IMR-90 (cell line): ENCODE measurements around the gene CGN. TPM values are rescaled to one million over a fixed set of nuclear protein-coding genes. Genes with fewer than 3 reads are reported as not detected.

ENCODE experiments used
- ATAC-seq: fragments of 200-7000 bp; cut with Tn5 transposase; 2 replicates; pipeline ENCODE4 v1.9.1; 2020; ENCODE audit warnings: low read depth, mild to moderate bottlenecking, moderate library complexity
- BruUV-seq: library from RNA; stranded (reverse); fragments of 400-500 nt; replicated peaks from 2 replicates; lab custom pipeline; 2021; lab: Mats Ljungman, UMichigan
- CTCF ChIA-PET: fragments of 300-600 bp; formaldehyde crosslinking; extraction: SDS; loops from one replicate; lab custom pipeline; 2021; ENCODE audit warnings: antibody characterized with exemption; lab: Yijun Ruan, JAX
- POLR2A ChIA-PET: fragments of 300-600 bp; sonication (Branson Sonifier 250); formaldehyde crosslinking; loops from one replicate; lab custom pipeline; 2022; ENCODE audit warnings: antibody characterized with exemption; ENCODE audit not compliant: unreplicated experiment; lab: Charles Lee
- DNase-seq: peaks from one replicate; pipeline ENCODE4 v3.0.0; 2013
- H2AFZ ChIP-seq: replicated peaks from 2 replicates; pipeline ENCODE3; 2013; ENCODE audit warnings: low read length, mild to moderate bottlenecking; ENCODE audit not compliant: poor library complexity
- H2AK5ac ChIP-seq: 2 replicates; pipeline ENCODE4 v1.6.1; 2013; ENCODE audit warnings: low read depth, low read length, inconsistent platforms
- H2AK9ac ChIP-seq: replicated peaks from 2 replicates; pipeline ENCODE3; 2013; ENCODE audit warnings: mild to moderate bottlenecking, low read depth, low read length, moderate library complexity; ENCODE audit not compliant: poor library complexity
- H2BK120ac ChIP-seq: 2 replicates; pipeline ENCODE4 v1.6.1; 2013; ENCODE audit warnings: low read depth, low read length, inconsistent platforms
- H2BK15ac ChIP-seq: 3 replicates; pipeline ENCODE4 v1.6.1; 2013; ENCODE audit warnings: low read depth, low read length, inconsistent platforms
- H2BK20ac ChIP-seq: 2 replicates; pipeline ENCODE4 v1.6.1; 2013; ENCODE audit warnings: low read depth, mild to moderate bottlenecking, inconsistent platforms, low read length, moderate library complexity
- H2BK5ac ChIP-seq: 2 replicates; pipeline ENCODE4 v1.6.1; 2013; ENCODE audit warnings: mild to moderate bottlenecking, low read depth, low read length, inconsistent platforms; ENCODE audit not compliant: poor library complexity, severe bottlenecking
- H3K14ac ChIP-seq: replicated peaks from 2 replicates; pipeline ENCODE4 v1.6.1; 2013; ENCODE audit warnings: low read depth, low read length, inconsistent platforms
- H3K18ac ChIP-seq: 2 replicates; pipeline ENCODE4 v1.6.1; 2013; ENCODE audit warnings: low read depth, low read length, control low read depth
- H3K23ac ChIP-seq: 2 replicates; pipeline ENCODE4 v1.6.1; 2013; ENCODE audit warnings: low read depth, low read length, inconsistent platforms
- H3K27ac ChIP-seq: 2 replicates; pipeline ENCODE4 v1.5.1; 2013; ENCODE audit warnings: mild to moderate bottlenecking, control low read depth, low read length; ENCODE audit not compliant: insufficient read depth
- H3K27me3 ChIP-seq: 2 replicates; pipeline ENCODE4 v1.6.1; 2013; ENCODE audit warnings: low read length; ENCODE audit not compliant: control insufficient read depth, insufficient read depth
- H3K36me3 ChIP-seq: 2 replicates; pipeline ENCODE4 v1.6.1; 2013; ENCODE audit warnings: low read length, mixed read lengths; ENCODE audit not compliant: control insufficient read depth, insufficient read depth
- H3K4ac ChIP-seq: 2 replicates; pipeline ENCODE4 v1.6.1; 2013; ENCODE audit warnings: low read depth, low read length, inconsistent platforms
- H3K4me1 ChIP-seq: 2 replicates; pipeline ENCODE4 v1.6.1; 2013; ENCODE audit warnings: low read length, mixed read lengths; ENCODE audit not compliant: control insufficient read depth, insufficient read depth
- H3K4me2 ChIP-seq: 2 replicates; pipeline ENCODE4 v1.6.1; 2013; ENCODE audit warnings: low read depth, mild to moderate bottlenecking, control low read depth, low read length, moderate library complexity
- H3K4me3 ChIP-seq: 2 replicates; pipeline ENCODE4 v1.5.1; 2013; ENCODE audit warnings: low read depth, mild to moderate bottlenecking, control low read depth, low read length, moderate library complexity; ENCODE audit not compliant: insufficient read depth
- H3K56ac ChIP-seq: 2 replicates; pipeline ENCODE4 v1.6.1; 2013; ENCODE audit warnings: low read length, inconsistent platforms; ENCODE audit not compliant: insufficient read depth; ENCODE audit errors: extremely low read depth
- H3K79me1 ChIP-seq, 2 experiments: 2 replicates each; pipeline ENCODE4 v1.6.1; 2013; ENCODE audit warnings: low read length in 2 of 2, inconsistent platforms in 1 of 2, low read depth in 1 of 2
- H3K9ac ChIP-seq: 2 replicates; pipeline ENCODE4 v1.6.1; 2013; ENCODE audit warnings: low read depth, low read length, control low read depth
- H3K9me1 ChIP-seq: 2 replicates; pipeline ENCODE4 v1.6.1; 2013; ENCODE audit warnings: low read length, inconsistent platforms; ENCODE audit not compliant: insufficient read depth
- H3K9me3 ChIP-seq: 2 replicates; pipeline ENCODE4 v1.6.1; 2013; ENCODE audit warnings: low read length; ENCODE audit not compliant: control insufficient read depth, insufficient read depth
- H4K20me1 ChIP-seq: 2 replicates; pipeline ENCODE4 v1.6.1; 2013; ENCODE audit warnings: low read length, inconsistent platforms; ENCODE audit not compliant: insufficient read depth
- H4K5ac ChIP-seq: 2 replicates; pipeline ENCODE4 v1.6.1; 2013; ENCODE audit warnings: mild to moderate bottlenecking, low read depth, low read length, control low read depth
- H4K8ac ChIP-seq, 2 experiments: 2 replicates each; pipeline ENCODE4 v1.6.1; 2013; ENCODE audit warnings: low read depth in 2 of 2, low read length in 2 of 2, control low read depth in 1 of 2, inconsistent platforms in 1 of 2
- H4K91ac ChIP-seq: 2 replicates; pipeline ENCODE4 v1.6.1; 2013; ENCODE audit warnings: low read depth, low read length, inconsistent platforms; ENCODE audit not compliant: insufficient read depth
- BHLHE40 ChIP-seq: fragments of 150-350 bp; IDR thresholded peaks from 2 replicates; pipeline ENCODE4 v1.6.1; 2016; ENCODE audit warnings: mild to moderate bottlenecking, low read depth, low read length
- MAZ ChIP-seq: IDR thresholded peaks from 2 replicates; pipeline ENCODE4 v1.6.1; 2012; ENCODE audit warnings: low read depth, mild to moderate bottlenecking, low read length, improper control_type of control experiment, moderate library complexity, borderline replicate concordance
- RAD21 ChIP-seq: IDR thresholded peaks from 2 replicates; pipeline ENCODE4 v1.6.1; 2012; ENCODE audit warnings: low read length, improper control_type of control experiment
- WGBS, 2 experiments: methylation state at CpG; one replicate each; pipeline versions ENCODE4 v1.1.5 to v1.1.7; 2013; ENCODE audit warnings: missing lambda C conversion rate in 2 of 2; ENCODE audit not compliant: insufficient read length in 1 of 2; ENCODE audit errors: extremely low coverage in 2 of 2; 5-methylcytosine and 5-hydroxymethylcytosine counted together
- dilution Hi-C: fragments of 300-500 bp; cut with HindIII; formaldehyde crosslinking; loops from one replicate; pipeline ENCODE4 v1.14.3; 2018; ENCODE audit warnings: low sequenced_read_pairs; ENCODE audit not compliant: unreplicated experiment
- in situ Hi-C: fragments of 300-500 bp; cut with MboI; formaldehyde crosslinking; loops from 3 replicates; pipeline ENCODE4 v1.14.3; 2019; ENCODE audit warnings: low sequenced_read_pairs, inconsistent platforms, mixed read lengths
- intact Hi-C: fragments of 100-400 bp; cut with micrococcal nuclease; formaldehyde crosslinking; loops from 2 replicates; pipeline ENCODE4 v1.10.0; 2022
- polyA plus RNA-seq, 3 experiments: library from polyadenylated mRNA; depleted of rRNA; stranded (reverse); fragments of >200 nt; gene quantifications; 2 replicates each; pipeline ENCODE4 v1.2.3, GENCODE V29; 2012; ENCODE audit warnings: low replicate concordance in 1 of 3
- total RNA-seq: library from RNA; depleted of rRNA; stranded (reverse); fragments of >200 nt; gene quantifications from 2 replicates; pipeline ENCODE4 v1.2.3, GENCODE V29; 2012

CGN gene
- total and polyA plus RNA-seq, 2 of the 4 experiments (the other 2 are of a cell fraction), result 0.34 to 0.36 TPM

- H2BK20ac ChIP-seq, result no peak overlapping the region
- TF ChIP-seq RAD21 (no peak), MAZ (no peak), BHLHE40 (no peak)
- H4K8ac ChIP-seq, result no peak overlapping the region
- H2BK5ac ChIP-seq, result no peak overlapping the region
- no peak overlapping the region for H2AK9ac ChIP-seq
- no peak overlapping the region for H3K14ac ChIP-seq
- H2AFZ ChIP-seq, result no peak overlapping the region
- no TSS peak for BruUV-seq
- ChIA-PET POLR2A (no interaction called here), CTCF (no interaction called here)
- H3K4ac ChIP-seq, result no peak overlapping the region
- H4K91ac ChIP-seq, result no peak overlapping the region
- H4K20me1 ChIP-seq, result no peaks in the 10 kb centered on the region
- H3K27ac ChIP-seq, result no peak overlapping the region
- H2AK5ac ChIP-seq, result no peak overlapping the region
- intact Hi-C loops (no loop called here), dilution Hi-C loops (no loop called here), in situ Hi-C loops (no loop called here)
- H3K36me3 ChIP-seq, result peaks cover 44% of the 10 kb centered on the region
- H3K27me3 ChIP-seq, result no peaks in the 10 kb centered on the region
- no peak overlapping the region for H3K23ac ChIP-seq
- no peak for DNase-seq
- H3K9me3 ChIP-seq, result no peaks in the 10 kb centered on the region
- H3K4me3 ChIP-seq, result no peak overlapping the region
- H3K56ac ChIP-seq, result no peak overlapping the region
- peaks cover 8% of the 10 kb centered on the region for H3K4me1 ChIP-seq
- no peak for ATAC-seq
- no peak overlapping the region for H2BK120ac ChIP-seq
- peaks cover 0 to 9% of the 10 kb centered on the region in 2 experiments; a peak in 1 of 4 replicates for H3K79me1 ChIP-seq
- H4K5ac ChIP-seq, result no peak overlapping the region
- no peak overlapping the region for H3K18ac ChIP-seq
- H3K9me1 ChIP-seq, result peaks cover 5% of the 10 kb centered on the region
- whole genome bisulfite sequencing, 2 experiments, result no CpG with 5 or more reads among the region's 1 CpG
- no peak overlapping the region for H3K4me2 ChIP-seq
- H3K9ac ChIP-seq, result no peak overlapping the region
- H2BK15ac ChIP-seq, result no peak overlapping the region
Observed at GRCh38 chr1:151578941-151579340, 67.8 kb downstream of the CGN start.
